ENCODE results near the gene EXOG. TPM values are rescaled to one million over a fixed set of nuclear protein-coding genes. Genes with fewer than 3 reads are reported as not detected.

The EXOG gene
- total RNA-seq, 1 donor from 2014 or later, result 18.4 TPM

- H3K9me3 Mint-ChIP-seq (ENCODE audit: unreplicated experiment), result peaks cover 3% of the 10 kb centered on the region
- peaks cover 21% of the 10 kb centered on the region for H3K36me3 Mint-ChIP-seq (ENCODE audit: unreplicated experiment)
- H3K4me1 Mint-ChIP-seq (ENCODE audit: unreplicated experiment), result no peaks in the 10 kb centered on the region
- no peaks in the 10 kb centered on the region for H3K27me3 Mint-ChIP-seq (ENCODE audit: unreplicated experiment)
- no peak for TF ChIP-seq CTCF (IDR thresholded peaks at IDR 0.05)
- no peak for DNase-seq (ENCODE audit: extremely low spot score, unreplicated experiment)
- no peak overlapping the region for H3K4me3 Mint-ChIP-seq (ENCODE audit: unreplicated experiment)
- H3K27ac Mint-ChIP-seq (ENCODE audit: unreplicated experiment), result no peak overlapping the region
Observed at GRCh38 chr3:38534604-38535003, 38.5 kb downstream of the EXOG start.

GRCh38 chr3:38536671-38537070 lies 40.5 kb downstream of the EXOG start:
- no peaks in the 10 kb centered on the region for H3K4me1 Mint-ChIP-seq (ENCODE audit: unreplicated experiment)
- DNase-seq (ENCODE audit: extremely low spot score, unreplicated experiment), result no peak
- H3K36me3 Mint-ChIP-seq (ENCODE audit: unreplicated experiment), result peaks cover 21% of the 10 kb centered on the region
- H3K4me3 Mint-ChIP-seq (ENCODE audit: unreplicated experiment), result no peak overlapping the region
- H3K27me3 Mint-ChIP-seq (ENCODE audit: unreplicated experiment), result no peaks in the 10 kb centered on the region
- no peak overlapping the region for H3K27ac Mint-ChIP-seq (ENCODE audit: unreplicated experiment)
- H3K9me3 Mint-ChIP-seq (ENCODE audit: unreplicated experiment), result peaks cover 3% of the 10 kb centered on the region
- no peak for TF ChIP-seq CTCF (IDR thresholded peaks at IDR 0.05)

GRCh38 chr3:38538773-38539353 lies 42.7 kb downstream of the EXOG start:
- Mint-ChIP-seq H3K4me1 (ENCODE audit: unreplicated experiment) (no peaks in the 10 kb centered on the region), H3K27ac (ENCODE audit: unreplicated experiment) (no peak overlapping the region), H3K27me3 (ENCODE audit: unreplicated experiment) (no peaks in the 10 kb centered on the region), H3K36me3 (ENCODE audit: unreplicated experiment) (peaks cover 19% of the 10 kb centered on the region), H3K4me3 (ENCODE audit: unreplicated experiment) (no peak overlapping the region), H3K9me3 (ENCODE audit: unreplicated experiment) (peaks cover 3% of the 10 kb centered on the region)
- no peak for TF ChIP-seq CTCF (IDR thresholded peaks at IDR 0.05)
- DNase-seq (ENCODE audit: extremely low spot score, unreplicated experiment), result no peak

GRCh38 chr3:38541806-38542205 lies 45.7 kb downstream of the EXOG start:
- no peak overlapping the region for H3K4me3 Mint-ChIP-seq (ENCODE audit: unreplicated experiment)
- no peak overlapping the region for H3K27ac Mint-ChIP-seq (ENCODE audit: unreplicated experiment)
- H3K9me3 Mint-ChIP-seq (ENCODE audit: unreplicated experiment), result no peaks in the 10 kb centered on the region
- H3K36me3 Mint-ChIP-seq (ENCODE audit: unreplicated experiment), result peaks cover 2% of the 10 kb centered on the region
- peaks cover 14% of the 10 kb centered on the region for H3K27me3 Mint-ChIP-seq (ENCODE audit: unreplicated experiment)
- no peak for DNase-seq (ENCODE audit: extremely low spot score, unreplicated experiment)
- TF ChIP-seq CTCF (IDR thresholded peaks at IDR 0.05), result no peak
- H3K4me1 Mint-ChIP-seq (ENCODE audit: unreplicated experiment), result no peaks in the 10 kb centered on the region

GRCh38 chr3:38542401-38543298 lies 46.5 kb downstream of the EXOG start:
- H3K27ac Mint-ChIP-seq (ENCODE audit: unreplicated experiment), result no peak overlapping the region
- H3K4me3 Mint-ChIP-seq (ENCODE audit: unreplicated experiment), result no peak overlapping the region
- TF ChIP-seq CTCF (IDR thresholded peaks at IDR 0.05), result no peak
- no peaks in the 10 kb centered on the region for H3K9me3 Mint-ChIP-seq (ENCODE audit: unreplicated experiment)
- peaks cover 2% of the 10 kb centered on the region for H3K36me3 Mint-ChIP-seq (ENCODE audit: unreplicated experiment)
- DNase-seq (ENCODE audit: extremely low spot score, unreplicated experiment), result no peak
- H3K27me3 Mint-ChIP-seq (ENCODE audit: unreplicated experiment), result peaks cover 16% of the 10 kb centered on the region
- H3K4me1 Mint-ChIP-seq (ENCODE audit: unreplicated experiment), result no peaks in the 10 kb centered on the region
